Activated B cell treated with CpG ODN at 0.5 μM for 24 hours (primary cell): ENCODE measurements around the gene SLC35B1. TPM values are rescaled to one million over a fixed set of nuclear protein-coding genes. Genes with fewer than 3 reads are reported as not detected.
A peak's percentile ranks its signal among the peaks of the same experiment; 100 is the strongest.

Source experiments
- ATAC-seq: fragments of 200-7000 bp; cut with Tn5 transposase; one replicate; pipeline ENCODE4 v1.10.0; 2021; ENCODE audit warnings: low read depth, mild to moderate bottlenecking, moderate library complexity
- CTCF ChIA-PET: fragments of 350-600 bp; sonication (Branson Sonifier 250); formaldehyde crosslinking; loops from one replicate; lab custom pipeline; 2021; ENCODE audit warnings: antibody characterized with exemption; lab: Charles Lee
- POLR2A ChIA-PET: fragments of 350-600 bp; sonication (Branson Sonifier 250); formaldehyde crosslinking; loops from one replicate; lab custom pipeline; 2021; ENCODE audit warnings: antibody characterized with exemption; lab: Charles Lee
- DNase-seq: peaks from one replicate; pipeline ENCODE4 v3.0.0; 2022
- H3K27ac Mint-ChIP-seq: one replicate; pipeline ENCODE4 v1.8.0; 2020; ENCODE audit warnings: mixed read lengths
- H3K27me3 Mint-ChIP-seq: one replicate; pipeline ENCODE4 v1.8.0; 2021; ENCODE audit warnings: mixed read lengths
- H3K36me3 Mint-ChIP-seq: one replicate; pipeline ENCODE4 v1.8.0; 2021; ENCODE audit warnings: low read depth, mixed read lengths
- H3K4me1 Mint-ChIP-seq: one replicate; pipeline ENCODE4 v1.8.0; 2021; ENCODE audit warnings: mixed read lengths
- H3K4me3 Mint-ChIP-seq: one replicate; pipeline ENCODE4 v1.8.0; 2020; ENCODE audit warnings: mild to moderate bottlenecking, mixed read lengths
- H3K9me3 Mint-ChIP-seq: one replicate; pipeline ENCODE4 v1.8.0; 2020; ENCODE audit warnings: mixed read lengths
- intact Hi-C: fragments of 100-400 bp; cut with micrococcal nuclease; formaldehyde crosslinking; loops from one replicate; pipeline ENCODE4 v1.15.1; 2024
- total RNA-seq: library from RNA; stranded (reverse); gene quantifications from 2 replicates; pipeline ENCODE4 v1.2.3, GENCODE V29; 2022
- TF ChIP-seq, protein P1 (sequence below): fragments of 200-600 bp; IDR thresholded peaks from one replicate; pipeline ENCODE4 v1.8.0; 2022; ENCODE audit warnings: antibody characterized with exemption, mild to moderate bottlenecking

Gene SLC35B1
- total RNA-seq, 1 donor from 2014 or later, result 53.8 TPM

DNA sequence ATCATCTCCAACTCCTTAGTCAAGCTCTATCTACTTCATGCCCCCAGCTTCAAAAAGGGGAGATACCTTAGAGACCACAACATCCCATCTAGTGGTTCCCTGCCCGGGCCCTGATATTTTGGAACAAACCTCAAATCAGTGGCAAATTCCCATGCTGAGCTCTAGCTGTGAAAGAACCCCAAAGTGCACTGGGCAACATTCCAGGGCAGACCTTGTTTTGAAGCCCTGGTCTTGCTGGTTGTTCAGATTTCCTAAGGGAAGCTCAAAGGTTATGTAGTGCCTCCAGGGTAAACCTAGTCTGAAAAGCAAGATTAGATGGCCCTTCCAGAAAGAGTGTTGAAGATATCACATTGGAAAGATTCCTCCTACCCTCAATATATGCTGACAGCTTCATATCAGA, 39.9 kb upstream of the SLC35B1 start:
- Mint-ChIP-seq H3K36me3 (peaks cover 2% of the 10 kb centered on the region), H3K4me1 (peaks cover 84% of the 10 kb centered on the region), H3K27ac (peak overlapping the region; percentile 96), H3K4me3 (peak overlapping the region; percentile 79), H3K27me3 (no peaks in the 10 kb centered on the region), H3K9me3 (peaks cover 3% of the 10 kb centered on the region)
- TF ChIP-seq, protein P1, sequence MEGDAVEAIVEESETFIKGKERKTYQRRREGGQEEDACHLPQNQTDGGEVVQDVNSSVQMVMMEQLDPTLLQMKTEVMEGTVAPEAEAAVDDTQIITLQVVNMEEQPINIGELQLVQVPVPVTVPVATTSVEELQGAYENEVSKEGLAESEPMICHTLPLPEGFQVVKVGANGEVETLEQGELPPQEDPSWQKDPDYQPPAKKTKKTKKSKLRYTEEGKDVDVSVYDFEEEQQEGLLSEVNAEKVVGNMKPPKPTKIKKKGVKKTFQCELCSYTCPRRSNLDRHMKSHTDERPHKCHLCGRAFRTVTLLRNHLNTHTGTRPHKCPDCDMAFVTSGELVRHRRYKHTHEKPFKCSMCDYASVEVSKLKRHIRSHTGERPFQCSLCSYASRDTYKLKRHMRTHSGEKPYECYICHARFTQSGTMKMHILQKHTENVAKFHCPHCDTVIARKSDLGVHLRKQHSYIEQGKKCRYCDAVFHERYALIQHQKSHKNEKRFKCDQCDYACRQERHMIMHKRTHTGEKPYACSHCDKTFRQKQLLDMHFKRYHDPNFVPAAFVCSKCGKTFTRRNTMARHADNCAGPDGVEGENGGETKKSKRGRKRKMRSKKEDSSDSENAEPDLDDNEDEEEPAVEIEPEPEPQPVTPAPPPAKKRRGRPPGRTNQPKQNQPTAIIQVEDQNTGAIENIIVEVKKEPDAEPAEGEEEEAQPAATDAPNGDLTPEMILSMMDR, result no peak
- ChIA-PET POLR2A (interaction anchor here (1.1 to 5.8 kb wide), 8 partner anchors 8 to 1119 kb away, joined by 3 to 129 read pairs (median 8); partner anchors contain the start of genes FAM117A, KAT7, SLC35B1 and TOB1), CTCF (interaction anchor here (0.7 to 3.3 kb wide), 6 partner anchors 9 to 39 kb away, joined by 3 to 15 read pairs (median 5); partner anchors contain the start of genes FAM117A and SLC35B1)
- ATAC-seq (no peak), DNase-seq (no peak)
- intact Hi-C loops, result loop anchor here (1.0 to 10.0 kb wide), 5 partner anchors 8 to 553 kb away; partner anchors contain the start of genes FAM117A and KAT7

DNA sequence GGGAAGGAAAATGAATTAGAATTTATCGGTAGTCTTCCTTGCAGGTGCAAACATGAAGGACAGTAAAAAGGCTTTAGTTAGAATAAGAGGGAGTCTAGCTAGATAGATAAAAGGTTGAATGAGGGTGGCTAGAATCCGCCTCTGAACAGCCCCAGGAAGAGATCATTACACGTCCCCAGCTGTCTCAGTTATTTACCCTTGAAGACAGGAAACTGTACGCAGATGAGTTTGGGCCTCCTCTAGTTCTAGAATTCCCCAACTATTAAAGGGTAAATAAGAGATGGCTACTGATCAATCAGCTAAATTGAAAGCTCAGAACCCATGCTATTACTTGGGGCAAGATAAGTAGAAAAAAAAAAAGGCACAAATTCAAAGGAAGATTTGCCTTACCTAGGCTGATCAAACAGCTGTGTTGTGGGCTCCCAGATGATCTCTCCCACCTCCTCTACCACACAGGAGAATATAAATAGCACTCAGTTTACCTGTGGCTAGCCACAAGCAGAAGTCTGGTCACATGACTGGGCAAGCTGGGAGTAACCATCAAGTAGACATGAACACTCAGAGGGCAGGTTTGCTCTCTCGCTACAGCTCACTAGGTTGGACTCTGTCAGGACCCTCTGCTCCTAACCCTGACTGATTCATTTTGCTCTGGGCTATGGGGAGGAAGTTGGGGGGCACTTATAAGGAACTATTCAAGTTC, 39.2 kb upstream of the SLC35B1 start:
- POLR2A ChIA-PET, result interaction anchor here (1.0 to 5.8 kb wide), 9 partner anchors 9 to 1119 kb away, joined by 3 to 129 read pairs (median 5); partner anchors contain the start of genes FAM117A, KAT7, SLC35B1 and TOB1
- intact Hi-C loops, result loop anchor here (1.0 to 10.0 kb wide), 3 partner anchors 17 to 552 kb away; partner anchors contain the start of gene FAM117A

DNA sequence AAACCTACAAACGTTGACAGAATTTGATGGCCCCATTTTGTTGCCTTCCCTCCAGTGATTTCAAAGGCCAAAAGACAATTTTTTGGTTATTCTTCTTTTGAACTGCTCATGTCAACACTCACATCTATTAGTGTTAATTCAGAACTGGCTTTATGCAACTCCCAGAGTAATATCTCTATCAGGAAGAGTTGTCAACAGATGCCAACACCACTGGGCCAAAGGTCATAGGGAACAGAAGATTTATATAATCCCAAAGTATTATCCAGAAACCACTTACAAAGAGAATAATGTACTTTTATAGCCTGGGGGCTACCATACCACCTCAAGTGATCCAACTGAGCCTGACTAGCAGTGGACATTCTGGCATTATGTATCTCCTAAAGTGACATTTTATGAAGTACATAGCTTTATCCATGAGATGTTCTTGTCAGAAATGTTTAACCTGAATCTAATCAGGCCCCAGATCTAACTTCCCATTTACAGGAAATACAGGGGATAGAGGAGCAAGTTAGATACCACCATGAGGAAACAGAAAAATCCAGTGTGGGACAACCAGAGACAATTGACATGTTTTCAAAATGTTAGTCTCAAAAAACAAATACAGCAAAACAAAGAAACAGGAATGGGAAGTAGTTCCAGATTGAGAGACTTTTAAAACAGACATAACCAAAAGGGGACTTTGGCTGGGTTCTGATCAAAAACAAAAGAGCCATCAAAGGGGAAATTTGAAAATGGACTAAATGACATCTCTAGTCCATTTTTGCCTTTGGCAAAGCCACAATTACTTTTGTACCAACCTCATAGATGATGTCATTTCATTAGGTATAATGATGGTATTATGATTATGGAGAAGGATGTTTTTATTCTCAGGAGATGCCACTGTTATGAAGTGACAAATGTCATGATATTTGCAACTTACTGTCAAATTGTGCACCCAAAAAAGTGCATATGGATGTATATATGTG, 37.7 kb upstream of the SLC35B1 start:
- Mint-ChIP-seq H3K36me3 (peaks cover 2% of the 10 kb centered on the region), H3K9me3 (peaks cover 3% of the 10 kb centered on the region), H3K4me3 (peak overlapping the region; percentile 79), H3K4me1 (peaks cover 93% of the 10 kb centered on the region), H3K27me3 (no peaks in the 10 kb centered on the region), H3K27ac (peak overlapping the region; percentile 96)
- TF ChIP-seq, protein P1, result no peak
- ATAC-seq, result no peak
- no peak for DNase-seq
- intact Hi-C loops, result loop anchor here (10.0 kb wide), 1 partner anchor 551 kb away; no protein-coding TSS in a partner anchor
- POLR2A ChIA-PET, result interaction anchor here (1.1 to 6.9 kb wide), 4 partner anchors 15 to 42 kb away, joined by 3 to 129 read pairs (median 68); partner anchors contain the start of genes FAM117A and SLC35B1
- CTCF ChIA-PET, result interaction anchor here (1.6 kb wide), 1 partner anchor 36 kb away, joined by 3 read pairs; no protein-coding TSS in a partner anchor

More for the DNA sequence above, 39.2 kb upstream of the SLC35B1 start:
- Mint-ChIP-seq H3K36me3 (peaks cover 2% of the 10 kb centered on the region), H3K27ac (peak overlapping the region; percentile 96), H3K4me3 (peak overlapping the region; percentile 79), H3K9me3 (peaks cover 3% of the 10 kb centered on the region), H3K4me1 (peaks cover 85% of the 10 kb centered on the region), H3K27me3 (no peaks in the 10 kb centered on the region)
- TF ChIP-seq, protein P1, result no peak
- CTCF ChIA-PET, result interaction anchor here (0.6 to 3.3 kb wide), 6 partner anchors 8 to 70 kb away, joined by 3 to 15 read pairs (median 5); partner anchors contain the start of genes FAM117A and SLC35B1
- DNase-seq, result peak; percentile 26
- ATAC-seq, result peak; percentile 62

DNA sequence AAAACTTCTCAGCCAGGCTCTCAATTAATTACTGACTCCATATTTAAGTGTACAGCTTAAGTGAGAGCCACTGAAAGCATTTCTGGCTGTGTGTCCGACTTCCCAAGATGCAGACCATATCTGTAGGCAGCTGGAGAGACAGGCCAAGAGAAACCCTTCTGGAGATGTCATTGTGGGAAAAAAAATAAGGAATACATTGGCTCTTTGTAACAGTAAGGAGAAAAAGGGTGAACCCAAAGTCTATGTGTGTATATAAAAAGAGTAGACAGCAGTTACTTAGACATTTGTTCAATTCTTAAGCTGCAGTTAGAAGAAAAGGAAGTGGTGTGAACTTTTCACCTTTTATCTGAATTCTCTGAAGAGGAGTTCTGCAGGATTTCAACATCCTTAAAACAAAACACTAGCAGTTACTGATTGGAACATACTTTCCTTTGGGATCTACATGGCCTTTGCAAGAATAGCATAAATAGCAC, 34.4 kb upstream of the SLC35B1 start:
- ATAC-seq (no peak), DNase-seq (no peak)
- H3K27me3 Mint-ChIP-seq, result no peaks in the 10 kb centered on the region
- H3K9me3 Mint-ChIP-seq, result peaks cover 3% of the 10 kb centered on the region
- POLR2A ChIA-PET, result interaction anchor here (0.5 to 6.9 kb wide), 10 partner anchors 8 to 67 kb away, joined by 3 to 93 read pairs (median 6); partner anchors contain the start of genes FAM117A, KAT7 and SLC35B1
- H3K36me3 Mint-ChIP-seq, result peaks cover 6% of the 10 kb centered on the region
- peak overlapping the region; percentile 65 for H3K4me3 Mint-ChIP-seq
- H3K4me1 Mint-ChIP-seq, result peaks cover 94% of the 10 kb centered on the region
- intact Hi-C loops, result loop anchor here (10.0 kb wide), 1 partner anchor 547 kb away; no protein-coding TSS in a partner anchor
- H3K27ac Mint-ChIP-seq, result peak overlapping the region; percentile 99
- TF ChIP-seq, protein P1, result no peak
- CTCF ChIA-PET, result interaction anchor here (0.7 to 2.6 kb wide), 2 partner anchors 34 to 42 kb away, joined by 4 to 11 read pairs; partner anchors contain the start of gene SLC35B1
